Measurements from ENCODE around the gene DPP7.

DPP7 gene

DNA sequence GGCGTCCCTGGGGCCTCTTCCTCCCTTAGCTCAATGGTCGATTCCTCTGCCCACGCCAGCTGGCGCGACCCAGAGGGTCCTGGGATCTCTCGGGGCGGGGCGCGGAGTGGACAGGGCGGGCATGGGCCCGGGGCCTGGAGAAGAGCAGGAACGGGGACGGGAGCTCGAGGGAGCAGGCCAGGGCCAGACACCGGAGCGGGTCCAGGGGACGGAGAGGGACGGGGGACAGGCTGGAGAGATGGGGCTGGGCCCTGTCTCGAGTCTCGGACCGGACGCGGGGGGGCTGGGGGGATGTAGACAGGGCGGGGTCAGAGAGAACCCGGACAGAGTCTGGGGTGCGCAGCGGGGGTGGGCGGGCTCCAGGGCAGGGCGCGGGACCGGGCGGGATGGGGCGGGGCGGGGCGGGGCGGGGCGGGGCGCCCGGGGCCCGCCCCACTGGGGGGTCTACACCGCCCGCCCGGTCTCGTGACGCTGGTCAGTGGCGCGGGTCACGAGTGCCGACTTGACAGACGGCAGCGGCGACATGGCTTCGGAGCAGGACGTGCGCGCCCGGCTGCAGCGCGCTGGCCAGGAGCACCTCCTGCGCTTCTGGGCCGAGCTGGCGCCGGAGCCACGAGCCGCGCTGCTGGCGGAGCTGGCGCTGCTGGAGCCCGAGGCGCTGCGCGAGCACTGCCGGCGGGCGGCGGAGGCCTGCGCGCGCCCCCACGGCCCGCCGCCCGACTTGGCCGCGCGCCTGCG lies 37.4 kb downstream of the DPP7 start, which contains the start of gene UAP1L1:
Gene UAP1L1 (plus strand): TSS at position 508 of the 738 bp plus-strand sequence. CDS start 16 bp downstream, at position 524.
- no peak for TF ChIP-seq SIN3A (IDR thresholded peaks at IDR 0.05; ENCODE audit: borderline replicate concordance, insufficient read depth, low read length)
- TF ChIP-seq, protein P1, sequence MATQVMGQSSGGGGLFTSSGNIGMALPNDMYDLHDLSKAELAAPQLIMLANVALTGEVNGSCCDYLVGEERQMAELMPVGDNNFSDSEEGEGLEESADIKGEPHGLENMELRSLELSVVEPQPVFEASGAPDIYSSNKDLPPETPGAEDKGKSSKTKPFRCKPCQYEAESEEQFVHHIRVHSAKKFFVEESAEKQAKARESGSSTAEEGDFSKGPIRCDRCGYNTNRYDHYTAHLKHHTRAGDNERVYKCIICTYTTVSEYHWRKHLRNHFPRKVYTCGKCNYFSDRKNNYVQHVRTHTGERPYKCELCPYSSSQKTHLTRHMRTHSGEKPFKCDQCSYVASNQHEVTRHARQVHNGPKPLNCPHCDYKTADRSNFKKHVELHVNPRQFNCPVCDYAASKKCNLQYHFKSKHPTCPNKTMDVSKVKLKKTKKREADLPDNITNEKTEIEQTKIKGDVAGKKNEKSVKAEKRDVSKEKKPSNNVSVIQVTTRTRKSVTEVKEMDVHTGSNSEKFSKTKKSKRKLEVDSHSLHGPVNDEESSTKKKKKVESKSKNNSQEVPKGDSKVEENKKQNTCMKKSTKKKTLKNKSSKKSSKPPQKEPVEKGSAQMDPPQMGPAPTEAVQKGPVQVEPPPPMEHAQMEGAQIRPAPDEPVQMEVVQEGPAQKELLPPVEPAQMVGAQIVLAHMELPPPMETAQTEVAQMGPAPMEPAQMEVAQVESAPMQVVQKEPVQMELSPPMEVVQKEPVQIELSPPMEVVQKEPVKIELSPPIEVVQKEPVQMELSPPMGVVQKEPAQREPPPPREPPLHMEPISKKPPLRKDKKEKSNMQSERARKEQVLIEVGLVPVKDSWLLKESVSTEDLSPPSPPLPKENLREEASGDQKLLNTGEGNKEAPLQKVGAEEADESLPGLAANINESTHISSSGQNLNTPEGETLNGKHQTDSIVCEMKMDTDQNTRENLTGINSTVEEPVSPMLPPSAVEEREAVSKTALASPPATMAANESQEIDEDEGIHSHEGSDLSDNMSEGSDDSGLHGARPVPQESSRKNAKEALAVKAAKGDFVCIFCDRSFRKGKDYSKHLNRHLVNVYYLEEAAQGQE (IDR thresholded peaks at IDR 0.05; ENCODE audit: insufficient read depth in 1 of 2, low read depth in 2 of 2, low read length in 2 of 2) = 0 out of 4 replicates have a peak, but pooled peaks of 1 of the 2 experiments have one; percentile 39
- TF ChIP-seq POLR2AphosphoS5 (IDR thresholded peaks at IDR 0.05; ENCODE audit: low read depth, low read length) = peak; percentile 33; the same call in 1 of the 2 replicates

DNA sequence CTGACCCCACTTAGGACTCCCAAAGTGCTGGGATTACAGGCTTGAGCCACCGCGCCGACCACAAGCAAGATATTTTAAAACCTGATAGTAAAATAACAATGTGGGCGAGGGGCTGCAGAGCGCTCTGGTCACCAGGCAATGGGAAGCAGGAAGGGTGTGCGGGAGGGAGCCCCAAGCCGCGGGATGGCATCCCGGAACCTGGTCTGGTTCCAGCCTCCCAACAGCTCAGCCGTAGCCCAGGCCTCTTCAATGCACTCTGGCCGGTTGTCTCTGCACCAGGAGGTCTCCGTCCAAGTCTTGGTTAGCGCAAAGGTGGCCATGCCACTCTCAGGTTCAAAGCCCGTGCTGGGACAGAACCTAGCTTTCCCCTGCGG lies 37.9 kb downstream of the DPP7 start:
- TF ChIP-seq, protein P1 (IDR thresholded peaks at IDR 0.05; ENCODE audit: insufficient read depth in 1 of 2, low read depth in 2 of 2, low read length in 2 of 2) = no peak
- no peak for TF ChIP-seq TAF1 (IDR thresholded peaks at IDR 0.05; ENCODE audit: borderline replicate concordance, insufficient read depth, low read length)
- TF ChIP-seq POLR2AphosphoS5 (IDR thresholded peaks at IDR 0.05; ENCODE audit: low read depth, low read length) = no peak
- TF ChIP-seq FOXP2 (optimal IDR thresholded peaks at IDR 0.05; ENCODE audit: borderline replicate concordance, extremely low read depth, extremely low read length, insufficient read depth) = no peak
- TF ChIP-seq SIN3A (IDR thresholded peaks at IDR 0.05; ENCODE audit: borderline replicate concordance, insufficient read depth, low read length) = no peak

DNA sequence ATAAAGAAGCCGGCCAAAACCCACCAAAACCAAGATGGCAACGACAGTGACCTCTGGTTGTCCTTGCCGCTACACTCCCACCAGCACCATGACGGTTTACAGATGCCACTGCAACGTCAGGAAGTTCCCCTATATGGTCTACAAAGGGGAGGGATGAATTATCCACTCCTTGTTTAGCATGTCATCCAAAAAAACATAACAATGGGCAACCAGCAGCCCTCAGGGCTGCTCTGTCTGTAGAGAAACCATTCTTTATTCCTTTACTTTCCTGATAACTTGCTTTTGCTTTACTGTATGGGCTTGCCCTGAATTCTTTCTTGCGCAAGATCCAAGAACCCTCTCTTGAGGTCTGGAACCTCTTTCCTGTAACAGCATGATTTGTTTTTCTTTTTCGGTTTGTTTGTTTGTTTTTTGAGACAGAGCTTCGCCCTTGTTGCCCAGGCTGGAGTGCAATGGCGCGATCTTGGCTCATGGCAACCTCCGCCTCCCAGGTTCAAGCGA lies 39.2 kb downstream of the DPP7 start:
- TF ChIP-seq, protein P1 (IDR thresholded peaks at IDR 0.05; ENCODE audit: insufficient read depth in 1 of 2, low read depth in 2 of 2, low read length in 2 of 2) = no peak
- TF ChIP-seq SIN3A (IDR thresholded peaks at IDR 0.05; ENCODE audit: borderline replicate concordance, insufficient read depth, low read length) (no peak), POLR2AphosphoS5 (IDR thresholded peaks at IDR 0.05; ENCODE audit: low read depth, low read length) (no peak), TAF1 (IDR thresholded peaks at IDR 0.05; ENCODE audit: borderline replicate concordance, insufficient read depth, low read length) (no peak)

DNA sequence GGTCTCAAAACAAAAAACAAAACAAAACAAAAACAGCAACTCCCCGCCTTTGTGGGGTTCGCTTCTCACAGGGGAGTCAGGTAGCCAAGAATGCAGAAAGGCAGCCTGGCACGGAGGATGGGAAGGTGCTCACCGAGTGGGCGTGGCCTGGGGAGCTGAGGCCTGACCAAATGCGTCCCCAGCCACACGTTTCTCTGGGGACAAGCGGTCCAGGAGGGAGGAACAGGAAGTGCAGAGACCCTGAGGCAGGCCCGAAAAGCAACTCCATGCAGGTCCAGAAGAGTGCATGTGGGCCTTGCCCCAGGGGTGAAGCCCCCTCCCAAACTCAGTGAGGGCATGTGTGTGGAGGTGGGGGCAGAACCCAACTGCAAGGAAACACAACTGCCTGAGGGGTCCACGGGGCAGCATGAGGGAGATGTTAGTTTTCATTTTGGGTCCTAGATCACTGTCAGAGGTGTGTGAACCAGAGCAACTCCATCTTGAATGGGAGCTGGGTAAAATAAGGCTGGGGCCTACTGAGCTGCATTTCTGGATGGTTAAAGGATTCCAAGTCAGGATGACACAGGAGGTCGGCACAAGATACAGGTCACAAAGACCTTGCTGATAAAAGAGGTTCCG lies 39.8 kb downstream of the DPP7 start:
- TF ChIP-seq POLR2AphosphoS5 (IDR thresholded peaks at IDR 0.05; ENCODE audit: low read depth, low read length) (no peak), TAF1 (IDR thresholded peaks at IDR 0.05; ENCODE audit: borderline replicate concordance, insufficient read depth, low read length) (no peak), FOXP2 (optimal IDR thresholded peaks at IDR 0.05; ENCODE audit: borderline replicate concordance, extremely low read depth, extremely low read length, insufficient read depth) (no peak), SIN3A (IDR thresholded peaks at IDR 0.05; ENCODE audit: borderline replicate concordance, insufficient read depth, low read length) (no peak)
- TF ChIP-seq, protein P1 (IDR thresholded peaks at IDR 0.05; ENCODE audit: insufficient read depth in 1 of 2, low read depth in 2 of 2, low read length in 2 of 2) = no peak

Measured in PFSK-1 (cell line).